HG03460 (cell line): ENCODE data around the gene FCRL1.

Experiments
- ATAC-seq: cut with Tn5 transposase; IDR thresholded peaks from one replicate; pipeline ENCODE4 v1.9.1; 2021; ENCODE audit not compliant: unreplicated experiment

Gene FCRL1

DNA sequence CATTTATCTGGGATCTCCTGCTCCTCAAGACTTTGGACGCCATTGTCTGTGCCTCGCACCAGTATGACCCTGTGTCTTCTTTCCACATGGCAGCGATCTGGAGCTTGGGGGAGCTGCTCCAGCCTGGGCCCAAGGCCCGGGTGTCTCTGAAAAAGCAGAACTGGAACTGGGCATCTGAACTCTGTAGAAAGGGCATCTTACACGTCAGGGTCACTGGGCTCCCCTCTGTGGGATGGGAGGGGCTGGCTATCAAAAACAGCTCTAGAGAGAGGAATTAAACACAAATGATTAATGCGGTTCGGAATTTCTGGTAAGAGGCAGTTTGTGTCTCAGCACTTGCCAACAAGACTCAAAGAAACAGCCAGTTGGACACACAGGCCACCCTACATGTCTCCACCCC lies 16.1 kb downstream of the FCRL1 start:
- ATAC-seq, result no peak

DNA sequence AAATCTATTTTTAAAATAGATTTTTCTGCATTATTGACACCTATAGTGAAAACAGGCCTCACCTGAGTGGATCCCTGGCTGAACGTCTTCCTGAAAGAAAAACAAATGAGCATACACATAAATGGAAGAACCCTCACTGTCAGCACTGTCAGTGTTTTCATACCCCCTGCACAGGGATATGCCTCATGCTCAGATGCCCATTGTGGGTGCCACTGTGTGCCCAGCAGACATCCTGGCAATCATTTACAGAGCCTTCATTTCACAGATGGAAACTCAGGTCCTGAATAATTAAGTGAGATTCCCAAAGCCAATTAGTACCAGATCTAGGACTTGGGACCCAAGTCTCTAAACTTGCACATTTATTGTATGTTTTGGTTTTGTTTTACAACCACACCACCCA lies 19.9 kb downstream of the FCRL1 start:
- no peak for ATAC-seq

- ATAC-seq, result no peak
Observed at GRCh38 chr1:157798211-157798610, 21.7 kb downstream of the FCRL1 start.

GRCh38 chr1:157785248-157785647 lies 34.7 kb downstream of the FCRL1 start:
- ATAC-seq, result no peak

- ATAC-seq, result no peak
Observed at GRCh38 chr1:157784801-157785200, 35.1 kb downstream of the FCRL1 start.

DNA sequence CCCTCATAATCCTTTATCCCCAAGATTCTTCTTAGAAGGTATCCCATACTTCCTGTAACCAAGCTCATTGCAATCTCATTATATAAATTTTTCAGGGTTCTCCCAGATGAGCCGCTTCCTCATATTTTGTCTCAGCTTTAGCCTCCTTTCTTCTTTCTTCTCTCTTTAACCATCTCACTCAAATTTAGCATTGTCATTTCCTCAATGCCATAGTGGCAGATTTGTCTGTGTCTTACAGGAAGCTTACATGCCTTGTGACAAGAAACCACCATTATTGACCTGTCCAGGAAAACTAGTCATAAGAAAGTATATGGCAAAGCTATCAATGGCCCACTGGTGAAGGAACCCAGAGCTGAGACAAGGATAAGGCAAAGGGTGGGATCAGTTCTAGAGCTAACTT lies 37.0 kb downstream of the FCRL1 start:
- no peak for ATAC-seq

- ATAC-seq, result peak; percentile 44
Observed at GRCh38 chr1:157781048-157781447, 38.9 kb downstream of the FCRL1 start.

DNA sequence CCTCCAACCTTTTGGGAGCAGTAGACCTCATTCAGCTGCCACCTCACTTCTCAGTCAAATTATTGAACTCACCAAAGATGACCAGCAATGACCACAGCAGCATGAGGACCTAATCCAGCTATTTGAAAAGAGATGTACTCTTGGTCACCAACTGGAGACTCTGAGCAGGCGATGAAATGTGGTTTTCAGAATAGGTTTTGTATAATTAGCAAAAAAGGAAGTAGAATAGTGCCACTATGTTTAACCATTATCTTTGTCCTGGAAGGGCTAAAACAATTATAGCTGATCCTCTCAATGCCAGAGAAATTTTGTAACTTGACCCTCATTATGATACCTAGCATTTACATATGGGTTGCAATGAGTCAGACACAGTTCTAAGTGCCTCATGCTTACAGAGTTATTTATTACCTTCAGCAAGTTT lies 42.9 kb downstream of the FCRL1 start, which contains the start of gene FCRL2:
TSS of gene FCRL2 (minus strand) at position 162 of the 421 bp plus-strand sequence. CDS start at position 103, 59 bp downstream.
- ATAC-seq, result peak; percentile 52

GRCh38 chr1:157775101-157775870 lies 44.6 kb downstream of the FCRL1 start:
- ATAC-seq, result no peak

GRCh38 chr1:157774412-157774811 lies 45.5 kb downstream of the FCRL1 start:
- ATAC-seq, result no peak

DNA sequence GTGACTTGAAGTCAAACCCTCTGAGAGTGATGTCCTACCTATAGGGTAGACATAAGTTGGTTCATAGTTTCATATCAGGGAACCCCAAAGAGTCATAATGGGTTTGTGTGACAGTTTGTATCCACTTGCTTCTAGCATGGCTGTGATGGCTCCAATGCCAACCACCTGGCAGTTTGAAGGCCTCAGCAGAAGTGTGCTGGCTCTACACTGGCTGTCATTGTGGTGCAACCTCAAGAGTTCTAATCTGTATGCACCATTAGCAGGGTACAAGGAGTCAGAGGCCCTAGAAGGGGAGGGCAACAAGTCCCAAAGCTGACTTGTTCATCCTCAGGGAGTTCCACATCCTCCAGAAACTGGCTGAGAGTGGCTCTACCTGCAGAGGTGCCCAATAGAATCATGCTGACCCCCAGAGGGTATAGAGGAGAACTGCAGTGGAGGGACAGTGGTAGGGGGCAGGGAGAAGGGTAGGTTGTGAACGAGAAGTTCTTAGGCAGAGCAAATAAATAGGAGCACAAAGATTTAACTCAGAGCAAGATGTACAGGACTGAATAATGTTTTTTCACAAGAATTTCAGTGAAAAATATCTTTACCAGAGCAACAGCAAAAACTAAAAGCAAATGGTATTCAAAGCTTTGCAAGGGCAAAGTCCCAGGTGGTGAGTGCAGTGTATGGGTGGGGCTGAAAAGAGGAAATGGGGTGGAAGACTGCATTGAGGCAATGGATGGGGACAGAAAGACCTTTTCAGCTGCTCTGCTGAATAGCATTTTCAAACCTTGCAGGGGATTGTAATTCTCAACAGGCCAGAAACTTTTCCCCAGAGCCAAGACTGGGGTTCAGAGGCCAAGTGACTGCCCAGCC lies 46.2 kb downstream of the FCRL1 start:
- peak; percentile 44 for ATAC-seq

DNA sequence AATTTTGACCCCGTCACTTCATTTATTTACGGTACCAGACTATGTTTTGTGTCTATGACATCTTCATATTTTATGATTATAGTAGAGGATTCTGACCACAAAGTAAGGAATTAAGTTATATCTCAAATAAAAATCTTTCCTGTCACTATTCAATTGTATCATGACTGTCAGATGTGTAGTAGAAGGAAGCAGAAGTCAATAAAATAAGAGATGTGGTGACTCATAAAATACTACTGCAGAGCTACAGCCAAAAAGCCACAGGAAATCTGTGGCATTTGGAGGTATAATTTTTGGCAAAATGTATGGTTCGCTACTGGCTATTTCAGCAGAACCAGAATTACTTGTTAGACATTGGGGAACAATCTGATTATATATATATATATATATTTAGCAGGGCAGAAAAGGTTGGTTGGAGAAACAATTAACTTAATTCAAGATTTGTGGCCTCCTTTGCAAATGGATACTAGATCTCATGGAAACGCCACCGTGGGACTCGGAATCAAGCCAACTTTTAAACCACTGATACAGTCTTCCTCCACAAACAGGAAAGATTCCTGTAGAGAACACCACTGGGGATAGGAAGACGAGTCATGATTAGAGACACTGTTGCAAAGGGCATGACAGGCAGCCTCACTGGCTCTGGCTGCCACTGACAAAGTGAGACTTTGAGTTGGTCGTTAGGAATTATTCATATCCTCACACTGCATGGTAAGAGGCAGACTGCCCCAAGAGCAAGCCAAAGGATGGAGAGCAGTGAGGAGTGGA lies 48.1 kb downstream of the FCRL1 start:
- no peak for ATAC-seq

DNA sequence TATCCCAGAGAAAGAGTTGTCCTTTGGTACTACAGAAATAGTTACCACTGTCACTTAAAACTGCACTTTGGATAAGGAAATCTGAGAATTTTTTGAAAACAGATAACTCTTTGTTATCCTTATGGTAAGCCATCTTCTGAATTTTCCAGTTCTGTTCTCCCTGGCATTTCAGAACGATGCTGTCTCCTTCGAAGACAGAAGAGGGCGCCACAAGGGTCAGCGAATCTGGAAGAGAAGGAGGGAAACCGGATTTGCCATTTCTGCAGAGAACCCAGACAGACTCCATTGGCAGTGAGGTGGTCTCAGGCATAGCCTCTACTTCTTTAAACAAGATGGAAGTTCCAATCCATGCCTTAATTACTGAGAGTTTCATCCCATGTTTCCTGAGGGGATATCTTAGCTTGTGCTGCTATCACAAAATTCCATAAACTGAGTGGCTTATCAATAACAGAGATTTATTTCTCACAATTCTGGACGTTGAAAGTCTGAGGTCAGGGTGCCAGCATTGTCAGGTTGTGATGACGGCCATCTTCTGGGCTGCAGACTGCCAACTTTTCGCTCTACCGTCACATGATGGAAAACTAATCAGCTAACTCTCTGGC lies 49.4 kb downstream of the FCRL1 start:
- ATAC-seq, result no peak

- no peak for ATAC-seq
Observed at GRCh38 chr1:157766792-157767191, 53.1 kb downstream of the FCRL1 start.

DNA sequence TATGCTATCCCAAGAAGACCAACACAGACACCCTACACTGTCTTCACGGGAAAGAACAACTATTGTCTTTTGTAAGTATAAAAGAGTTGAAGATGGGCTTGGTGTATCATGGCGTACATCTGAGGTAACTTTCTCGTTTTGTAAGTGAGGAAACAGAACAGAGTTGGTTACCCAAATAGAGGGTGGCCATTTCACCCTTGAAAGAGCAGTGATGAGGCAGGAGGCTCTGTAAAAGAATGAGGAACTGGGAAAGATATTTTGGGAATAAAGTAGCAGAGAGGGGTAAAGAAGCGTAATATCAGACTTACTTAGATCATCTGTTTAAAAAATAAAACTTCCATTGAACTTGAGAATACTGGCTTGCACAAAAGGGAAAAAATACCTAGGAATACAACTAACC lies 61.9 kb downstream of the FCRL1 start:
- ATAC-seq, result no peak

- no peak for ATAC-seq
Observed at GRCh38 chr1:157753611-157754010, 66.3 kb downstream of the FCRL1 start.

DNA sequence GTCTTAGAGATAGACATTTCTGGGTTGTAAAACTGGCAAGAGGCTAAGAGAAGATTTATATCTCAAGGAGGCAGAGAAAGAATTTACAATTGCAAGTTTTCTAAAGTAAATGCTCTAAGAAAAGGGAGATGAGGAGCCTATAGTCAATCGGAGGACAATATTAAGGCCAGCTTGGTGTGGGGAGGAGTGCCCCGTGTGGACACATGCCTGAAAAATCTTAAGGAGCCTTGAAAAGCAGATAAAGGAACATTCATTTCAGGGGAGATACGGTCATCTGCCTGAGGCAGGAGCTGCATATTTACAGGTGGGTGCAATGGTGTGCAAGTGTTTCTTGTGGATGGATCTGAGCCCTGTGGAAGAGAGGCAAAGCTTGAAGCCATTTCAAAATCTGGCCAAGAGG lies 68.6 kb downstream of the FCRL1 start:
- ATAC-seq, result no peak

GRCh38 chr1:157748262-157748817 lies 71.6 kb downstream of the FCRL1 start:
- ATAC-seq, result no peak
